CD14-positive monocyte (primary cell): ENCODE measurements around the gene TMEM129. TPM values are rescaled to one million over a fixed set of nuclear protein-coding genes. Genes with fewer than 3 reads are reported as not detected.

ENCODE experiments used
- DNase-seq, 3 donors: peaks; one replicate each; pipeline ENCODE4 v3.0.0-alpha.2; 2011 to 2022
- H2AFZ ChIP-seq: 2 replicates; pipeline ENCODE4 v1.6.0; 2012; ENCODE audit warnings: mild to moderate bottlenecking, low read depth, low read length, inconsistent platforms; ENCODE audit not compliant: insufficient read depth, poor library complexity, severe bottlenecking
- H3K27ac ChIP-seq, 2 donors: 1 replicate in 1 of 2; 2 replicates in 1 of 2; pipeline ENCODE4 v1.5.1; 2012 to 2013; ENCODE audit warnings: low read length in 2 of 2, control low read depth in 1 of 2, inconsistent platforms in 1 of 2, low read depth in 1 of 2, mild to moderate bottlenecking in 1 of 2
- H3K27me3 ChIP-seq, 2 donors: one replicate each; pipeline versions ENCODE4 v1.6.0 to v1.6.1; 2011 to 2013; ENCODE audit warnings: low read length in 2 of 2; ENCODE audit not compliant: control insufficient read depth in 2 of 2, insufficient read depth in 2 of 2
- H3K36me3 ChIP-seq, 2 donors: replicated peaks in 1 of 2; 1 replicate in 1 of 2; 2 replicates in 1 of 2; pipeline versions ENCODE4 v1.5.1 to v1.6.1; 2012 to 2013; ENCODE audit warnings: low read length in 2 of 2, control low read depth in 1 of 2, inconsistent platforms in 1 of 2, mild to moderate bottlenecking in 1 of 2; ENCODE audit not compliant: insufficient read depth in 2 of 2, control insufficient read depth in 1 of 2
- H3K4me1 ChIP-seq, 2 donors: 1 replicate in 1 of 2; 2 replicates in 1 of 2; pipeline versions ENCODE4 v1.5.1 to v1.6.1; 2012 to 2013; ENCODE audit warnings: low read length in 2 of 2, control low read depth in 1 of 2, inconsistent platforms in 1 of 2, mild to moderate bottlenecking in 1 of 2, moderate library complexity in 1 of 2; ENCODE audit not compliant: insufficient read depth in 2 of 2, control insufficient read depth in 1 of 2
- H3K4me2 ChIP-seq: replicated peaks from 2 replicates; pipeline ENCODE3; 2012; ENCODE audit warnings: low read length, moderate library complexity, mild to moderate bottlenecking; ENCODE audit not compliant: poor library complexity, severe bottlenecking; ENCODE audit errors: extremely low read depth
- H3K4me3 ChIP-seq, 3 experiments: fragments of 200-600 bp in 1 of 3; sonication (generic) in 1 of 3; replicated peaks in 1 of 3; 1 replicate in 2 of 3; 2 replicates in 1 of 3; pipeline ENCODE4 v1.5.1; 2011 to 2013; ENCODE audit warnings: low read length in 3 of 3, mild to moderate bottlenecking in 3 of 3, control low read depth in 2 of 3, low read depth in 2 of 3, inconsistent platforms in 1 of 3, moderate library complexity in 1 of 3
- H3K79me2 ChIP-seq: 2 replicates; pipeline ENCODE4 v1.6.0; 2012; ENCODE audit warnings: mild to moderate bottlenecking, control low read depth, inconsistent platforms, low read length, moderate library complexity; ENCODE audit not compliant: insufficient read depth
- H3K9ac ChIP-seq: 2 replicates; pipeline ENCODE4 v1.6.0; 2017; ENCODE audit warnings: low read length, mild to moderate bottlenecking; ENCODE audit not compliant: insufficient read depth, poor library complexity, severe bottlenecking
- H3K9me3 ChIP-seq, 2 donors: replicated peaks in 1 of 2; 1 replicate in 1 of 2; 2 replicates in 1 of 2; pipeline versions ENCODE4 v1.5.1 to v1.6.1; 2012 to 2013; ENCODE audit warnings: low read length in 2 of 2, control low read depth in 1 of 2; ENCODE audit not compliant: control insufficient read depth in 1 of 2, insufficient read depth in 1 of 2
- H4K20me1 ChIP-seq: 2 replicates; pipeline ENCODE4 v1.6.0; 2012; ENCODE audit warnings: mild to moderate bottlenecking, low read length, control low read depth, moderate library complexity; ENCODE audit not compliant: insufficient read depth
- H3K27ac Mint-ChIP-seq, 7 donors: one replicate each; pipeline ENCODE4 v1.8.0; 2020; ENCODE audit warnings: mild to moderate bottlenecking in 7 of 7, mixed read lengths in 7 of 7, moderate library complexity in 6 of 7, inconsistent platforms in 2 of 7
- H3K27me3 Mint-ChIP-seq, 3 donors: one replicate each; pipeline ENCODE4 v1.8.0; 2021 to 2022; ENCODE audit warnings: low read depth in 3 of 3, mild to moderate bottlenecking in 3 of 3, mixed read lengths in 3 of 3, moderate library complexity in 3 of 3, inconsistent platforms in 1 of 3
- H3K36me3 Mint-ChIP-seq, 2 donors: one replicate each; pipeline ENCODE4 v1.8.0; 2020; ENCODE audit warnings: mixed read lengths in 2 of 2, inconsistent platforms in 1 of 2, mild to moderate bottlenecking in 1 of 2
- H3K4me1 Mint-ChIP-seq: one replicate; pipeline ENCODE4 v1.8.0; 2020; ENCODE audit warnings: mild to moderate bottlenecking, mixed read lengths
- H3K4me3 Mint-ChIP-seq, 2 donors: one replicate each; pipeline ENCODE4 v1.8.0; 2020; ENCODE audit warnings: mild to moderate bottlenecking in 2 of 2, mixed read lengths in 2 of 2, moderate library complexity in 1 of 2
- H3K9me3 Mint-ChIP-seq, 7 donors: one replicate each; pipeline ENCODE4 v1.8.0; 2020 to 2022; ENCODE audit warnings: mixed read lengths in 7 of 7, mild to moderate bottlenecking in 6 of 7, moderate library complexity in 6 of 7, inconsistent platforms in 2 of 7
- CTCF ChIP-seq: fragments of 200-600 bp; IDR thresholded peaks from one replicate; pipeline ENCODE4 v1.8.0; 2022; ENCODE audit warnings: antibody characterized with exemption, mild to moderate bottlenecking
- WGBS: methylation state at CpG from one replicate; pipeline ENCODE4 v1.1.5; 2013; ENCODE audit warnings: missing lambda C conversion rate; ENCODE audit not compliant: insufficient coverage; 5-methylcytosine and 5-hydroxymethylcytosine counted together
- intact Hi-C, 2 donors: fragments of 100-400 bp; cut with micrococcal nuclease; formaldehyde crosslinking; loops; one replicate each; pipeline versions ENCODE4 v1.15.0 to v1.15.1; 2023
- polyA plus RNA-seq, 3 donors: library from polyadenylated mRNA; depleted of rRNA in 1 of 3; unstranded in 2 of 3; stranded (reverse) in 1 of 3; fragments of 300-500 nt in 2 of 3; fragments of >200 nt in 1 of 3; fragmentation: Illumina TruSeq in 2 of 3; gene quantifications; 1 replicate in 2 of 3; 2 replicates in 1 of 3; pipeline ENCODE4 v1.2.3, GENCODE V29; 2012 to 2021

The TMEM129 gene
- polyA plus RNA-seq, 3 donors: 22.4 to 40.2 (median 24.1) TPM

GRCh38 chr4:1750381-1751154 is 29.4 kb upstream of the TMEM129 start:
- H3K9ac ChIP-seq: no peak overlapping the region
- H4K20me1 ChIP-seq: peaks cover 5% of the 10 kb centered on the region
- Mint-ChIP-seq H3K4me1 (peaks cover 10% of the 10 kb centered on the region), H3K4me3 (no peak overlapping the region), H3K27ac (no peak overlapping the region), H3K27me3 (peaks cover 0 to 6% (median 2%) of the 10 kb centered on the region in 3 donors), H3K9me3 (peaks cover 0 to 4% (median 0%) of the 10 kb centered on the region in 7 donors), H3K36me3 (peaks cover 0 to 2% of the 10 kb centered on the region in 2 donors)
- H2AFZ ChIP-seq: no peak overlapping the region
- no peak overlapping the region for H3K27ac ChIP-seq
- 92% methylated on average over 6 of the region's 18 CpGs for WGBS
- peaks cover 0 to 2% of the 10 kb centered on the region in 2 donors for H3K36me3 ChIP-seq
- intact Hi-C loops: loop anchor here in 1 of 2 donors (5.0 kb wide), 1 partner anchor 57 kb away; no protein-coding TSS in a partner anchor
- no peaks in the 10 kb centered on the region for H3K9me3 ChIP-seq
- no peak overlapping the region for H3K4me2 ChIP-seq
- peaks cover 26 to 29% of the 10 kb centered on the region in 2 donors for H3K4me1 ChIP-seq
- H3K4me3 ChIP-seq: no peak overlapping the region
- TF ChIP-seq CTCF: no peak
- peaks cover 0 to 6% of the 10 kb centered on the region in 2 donors for H3K27me3 ChIP-seq
- no peaks in the 10 kb centered on the region for H3K79me2 ChIP-seq
- DNase-seq: no peak

GRCh38 chr4:1749826-1750225 is 28.7 kb upstream of the TMEM129 start:
- Histone ChIP-seq H3K27me3 (peaks cover 0 to 6% of the 10 kb centered on the region in 2 donors), H3K9me3 (no peaks in the 10 kb centered on the region), H3K4me3 (no peak overlapping the region), H2AFZ (no peak overlapping the region), H3K27ac (no peak overlapping the region), H3K36me3 (peaks cover 3 to 10% of the 10 kb centered on the region in 2 donors), H3K4me2 (no peak overlapping the region), H3K79me2 (no peaks in the 10 kb centered on the region), H3K9ac (no peak overlapping the region), H4K20me1 (peaks cover 10% of the 10 kb centered on the region), H3K4me1 (peaks cover 26 to 29% of the 10 kb centered on the region in 2 donors)
- H3K27me3 Mint-ChIP-seq: peaks cover 0 to 6% (median 1%) of the 10 kb centered on the region in 3 donors
- WGBS: 100% methylated on average over 1 of the region's 14 CpGs
- no peak overlapping the region for H3K27ac Mint-ChIP-seq
- peaks cover 6 to 10% of the 10 kb centered on the region in 2 donors for H3K36me3 Mint-ChIP-seq
- intact Hi-C loops: loop anchor here (5.0 kb wide), 2 partner anchors 57 to 147 kb away; no protein-coding TSS in a partner anchor
- TF ChIP-seq CTCF: no peak
- DNase-seq: no peak
- peaks cover 0 to 4% (median 0%) of the 10 kb centered on the region in 7 donors for H3K9me3 Mint-ChIP-seq
- peaks cover 10% of the 10 kb centered on the region for H3K4me1 Mint-ChIP-seq
- no peak overlapping the region for H3K4me3 Mint-ChIP-seq
